NB4 (cell line): Measurements from ENCODE around the gene PLP1.
"Not testable (repeated sequence)": the region's sequence is repeated elsewhere in the genome, so short reads cannot be mapped to it uniquely, and the experiment has no call there.

Experiments used
- DNase-seq: peaks from one replicate; pipeline ENCODE4 v3.0.0; 2010; ENCODE audit warnings: low read depth
- H3K4me3 ChIP-seq: one replicate; pipeline ENCODE4 v1.5.1; 2011; ENCODE audit warnings: mild to moderate bottlenecking, low read depth, low read length, moderate library complexity
- CTCF ChIP-seq: IDR thresholded peaks from one replicate; pipeline ENCODE4 v1.5.1; 2012; ENCODE audit warnings: low read depth, low read length
- MAX ChIP-seq: IDR thresholded peaks from 2 replicates; pipeline ENCODE4 v1.6.1; 2011; ENCODE audit warnings: low read depth, low read length
- MYC ChIP-seq: IDR thresholded peaks from 2 replicates; pipeline ENCODE4 v1.6.1; 2011; ENCODE audit warnings: low read depth, low read length
- POLR2A ChIP-seq: IDR thresholded peaks from 2 replicates; pipeline ENCODE4 v1.6.1; 2011; ENCODE audit warnings: mild to moderate bottlenecking; ENCODE audit not compliant: insufficient read length; ENCODE audit errors: extremely low read depth

Gene PLP1

GRCh38 chrX:103756736-103757135 lies 19.9 kb upstream of the PLP1 start:
- no peak for DNase-seq
- no peak overlapping the region for H3K4me3 ChIP-seq
- TF ChIP-seq MYC: no peak
- TF ChIP-seq CTCF: no peak
- TF ChIP-seq POLR2A: no peak
- no peak for TF ChIP-seq MAX

GRCh38 chrX:103758555-103758954 lies 18.1 kb upstream of the PLP1 start:
- DNase-seq: no peak
- no peak for TF ChIP-seq POLR2A
- no peak for TF ChIP-seq CTCF
- TF ChIP-seq MYC: no peak
- no peak for TF ChIP-seq MAX
- no peak overlapping the region for H3K4me3 ChIP-seq

- H3K4me3 ChIP-seq: not testable (repeated sequence)
Measured at GRCh38 chrX:103763541-103763940, 13.1 kb upstream of the PLP1 start.

GRCh38 chrX:103766813-103767555 lies 9.7 kb upstream of the PLP1 start:
- not testable (repeated sequence) for H3K4me3 ChIP-seq, DNase-seq

More at GRCh38 chrX:103763541-103763940, 13.1 kb upstream of the PLP1 start:
- not testable (repeated sequence) for DNase-seq

- TF ChIP-seq MYC (no peak), CTCF (no peak), POLR2A (no peak), MAX (no peak)
- no peak for DNase-seq
- H3K4me3 ChIP-seq: no peak overlapping the region
Measured at GRCh38 chrX:103773445-103773844, 3.2 kb upstream of the PLP1 start.

- TF ChIP-seq MYC (no peak), POLR2A (no peak), CTCF (no peak), MAX (no peak)
- no peak overlapping the region for H3K4me3 ChIP-seq
- peak; percentile 10 for DNase-seq
Measured at GRCh38 chrX:103774070-103774642, 2.5 kb upstream of the PLP1 start.

- TF ChIP-seq CTCF: no peak
- no peak for TF ChIP-seq MYC
- no peak for TF ChIP-seq MAX
- TF ChIP-seq POLR2A: no peak
- DNase-seq: no peak
- no peak overlapping the region for H3K4me3 ChIP-seq
Measured at GRCh38 chrX:103779141-103779789, 2.6 kb downstream of the PLP1 start.
